Ovary (tissue), 9 donors: ENCODE results near the gene FBXL20. TPM values are rescaled to one million over a fixed set of nuclear protein-coding genes. Genes with fewer than 3 reads are reported as not detected.
A peak's percentile ranks its signal among the peaks of the same experiment; 100 is the strongest.

Source experiments
- DNase-seq, 5 donors: peaks; one replicate each; pipeline ENCODE4 v3.0.0-alpha.2; 2019 to 2020
- H3K27ac ChIP-seq, 2 donors: fragments of 200-600 bp; one replicate each; pipeline versions ENCODE4 v1.5.1 to v1.8.0; 2019 to 2022
- H3K27me3 ChIP-seq: fragments of 200-600 bp; one replicate; pipeline ENCODE4 v1.8.0; 2022
- H3K36me3 ChIP-seq: fragments of 200-600 bp; sonication (generic); one replicate; pipeline ENCODE4 v1.5.1; 2019
- H3K4me1 ChIP-seq: one replicate; pipeline ENCODE4 v1.8.1; 2013; ENCODE audit warnings: mild to moderate bottlenecking, moderate library complexity; ENCODE audit not compliant: insufficient read depth
- H3K4me3 ChIP-seq: fragments of 200-600 bp; sonication (generic); one replicate; pipeline ENCODE4 v1.5.1; 2017
- H3K9me3 ChIP-seq, 2 donors: fragments of 200-600 bp in 1 of 2; sonication (generic) in 1 of 2; one replicate each; pipeline versions ENCODE4 v1.5.1 to v1.8.1; 2013 to 2019; ENCODE audit warnings: mild to moderate bottlenecking in 1 of 2, moderate library complexity in 1 of 2
- CTCF ChIP-seq, 3 donors: fragments of 450-650 bp in 2 of 3; fragments of 200-600 bp in 1 of 3; IDR thresholded peaks; one replicate each; pipeline versions ENCODE4 v1.5.1 to v1.8.0; 2016 to 2022; ENCODE audit warnings: antibody characterized with exemption in 3 of 3, mild to moderate bottlenecking in 1 of 3
- EP300 ChIP-seq: sonication (generic); formaldehyde crosslinking; IDR thresholded peaks from one replicate; pipeline ENCODE4 v1.6.1; 2017; ENCODE audit warnings: antibody characterized with exemption
- POLR2A ChIP-seq: fragments of 450-650 bp; IDR thresholded peaks from one replicate; pipeline ENCODE4 v1.6.1; 2017; ENCODE audit warnings: antibody characterized with exemption, mild to moderate bottlenecking, moderate library complexity
- WGBS, 3 donors: extraction: QIAGEN DNeasy Blood & Tissue Kit in 1 of 3; methylation state at CpG; one replicate each; pipeline versions ENCODE4 v1.1.5 to v1.1.7; 2013 to 2017; 5-methylcytosine and 5-hydroxymethylcytosine counted together
- intact Hi-C, 4 donors: fragments of 100-400 bp; cut with DNase I; formaldehyde crosslinking; loops; one replicate each; pipeline versions ENCODE4 v1.11.0 to v1.15.1; 2022 to 2023
- polyA plus RNA-seq, 2 donors: library from polyadenylated mRNA; stranded (reverse); fragments of 200-250 nt in 1 of 2; fragments of 350-450 nt in 1 of 2; fragmentation: Illumina TruSeq in 1 of 2; extraction: RNeasy Lipid Tissue Mini Kit (QIAGEN cat#74804) in 1 of 2; gene quantifications; one replicate each; pipeline ENCODE4 v1.2.3, GENCODE V29; 2013 to 2014
- total RNA-seq, 7 donors: library from RNA; depleted of rRNA in 2 of 7; stranded (reverse); fragments of >200 nt in 2 of 7; fragmentation: NEBNext Ultra II Directional in 3 of 7; extraction: Animal tissue kit (Norgen Biotek cat#: 25700) in 3 of 7; gene quantifications; one replicate each; pipeline versions ENCODE4 v1.1.0 to v1.2.4, GENCODE V29; 2016 to 2023
- donor health status: DM: no; HTN: no; CAD: no; lungs with moderate emphysema.
- donor health status: DM: no; HTN: no; CAD: no.
- donor health status: Bipolar disorder and iron deficiency.
- donor health status: DM: yes; HTN: yes; CAD: no.
- donor health status: DM: no; HTN: no; CAD: no.
- donor health status: DM: yes; HTN: yes; CAD: no.

FBXL20 gene
- total and polyA plus RNA-seq, 9 donors: 4.7 to 25.2 (median 16.6) TPM

DNA sequence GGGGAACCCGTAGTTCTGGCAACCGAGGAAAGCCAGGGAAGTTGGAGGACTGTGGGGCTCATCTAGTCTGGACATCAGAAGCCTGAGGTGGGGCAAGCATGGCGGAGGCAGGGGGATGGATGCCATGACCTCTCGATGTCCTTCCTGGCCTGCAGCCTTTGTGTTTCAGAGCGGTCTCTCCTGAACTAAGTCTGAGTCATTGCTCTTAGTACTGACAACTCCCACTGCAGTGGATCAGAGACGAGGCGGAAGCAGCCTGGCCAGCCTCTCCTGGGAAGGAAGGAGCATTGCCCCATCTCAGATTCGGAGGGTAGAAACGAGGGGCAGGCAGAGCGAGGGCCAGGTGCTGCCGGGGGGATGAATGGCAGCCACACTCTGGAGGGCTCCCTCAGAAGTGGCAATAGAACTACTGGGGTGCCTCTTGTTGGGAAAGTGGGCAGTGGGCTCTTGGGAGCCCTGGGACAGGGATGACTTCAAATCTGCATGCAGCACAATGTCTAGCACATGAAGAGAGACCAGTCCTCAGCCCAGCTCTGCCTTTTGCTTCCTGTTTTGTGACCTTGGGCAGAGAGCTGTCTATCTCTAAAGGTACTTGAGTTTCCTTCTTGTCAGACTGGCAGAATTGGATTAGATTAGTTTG is 172.0 kb downstream of the FBXL20 start:
- no peak for DNase-seq
- intact Hi-C loops: loop anchor here in 1 of 4 donors (10.0 kb wide), 1 partner anchor 835 kb away; the partner anchor contains the start of gene THRA
- Histone ChIP-seq H3K36me3 (no peaks in the 10 kb centered on the region), H3K4me1 (peaks cover 2% of the 10 kb centered on the region), H3K9me3 (no peaks in the 10 kb centered on the region), H3K4me3 (no peak overlapping the region), H3K27me3 (no peaks in the 10 kb centered on the region), H3K27ac (no peak overlapping the region)
- 60 to 65% (median 61%) methylated on average over 11 of the region's 11 CpGs for WGBS, 3 donors
- no peak for TF ChIP-seq CTCF (IDR thresholded peaks at IDR 0.05)
- no peak for TF ChIP-seq EP300
- no peak for TF ChIP-seq POLR2A

DNA sequence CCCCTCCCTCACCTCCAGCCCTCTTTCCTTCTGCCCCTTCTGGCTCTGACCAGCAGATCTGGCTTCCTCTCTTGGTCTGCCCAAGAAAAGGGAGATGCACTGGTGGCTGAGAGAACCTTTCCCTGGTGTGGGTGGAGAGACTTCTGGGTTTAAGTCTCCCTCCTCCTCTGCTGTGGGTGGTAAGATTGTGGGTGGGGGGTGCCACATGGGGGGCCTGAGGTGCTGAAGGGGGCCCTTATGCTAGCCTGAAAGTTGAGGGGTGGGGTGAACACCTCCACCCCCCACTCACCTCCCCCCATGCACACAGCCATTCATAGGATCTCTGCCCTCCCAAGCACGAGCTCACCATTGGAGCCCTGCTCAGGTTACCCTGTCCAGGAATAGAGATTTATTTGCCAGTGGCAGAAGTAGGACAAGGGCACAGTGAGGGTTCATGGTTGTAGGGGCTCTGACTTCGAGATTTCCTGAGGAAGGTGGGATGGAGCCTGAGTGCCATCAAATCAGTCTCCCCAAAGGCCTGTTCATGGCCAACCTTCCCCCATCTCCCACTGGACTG is 174.0 kb downstream of the FBXL20 start:
- Histone ChIP-seq H3K9me3 (no peaks in the 10 kb centered on the region), H3K4me1 (peaks cover 2% of the 10 kb centered on the region), H3K27ac (no peak overlapping the region), H3K4me3 (no peak overlapping the region), H3K27me3 (no peaks in the 10 kb centered on the region), H3K36me3 (no peaks in the 10 kb centered on the region)
- intact Hi-C loops: loop anchor here in 1 of 4 donors (10.0 kb wide), 1 partner anchor 837 kb away; the partner anchor contains the start of gene THRA
- DNase-seq: no peak
- no peak for TF ChIP-seq CTCF (IDR thresholded peaks at IDR 0.05)
- no peak for TF ChIP-seq POLR2A
- 35 to 66% (median 53%) methylated on average over 2 of the region's 2 CpGs for WGBS, 3 donors

DNA sequence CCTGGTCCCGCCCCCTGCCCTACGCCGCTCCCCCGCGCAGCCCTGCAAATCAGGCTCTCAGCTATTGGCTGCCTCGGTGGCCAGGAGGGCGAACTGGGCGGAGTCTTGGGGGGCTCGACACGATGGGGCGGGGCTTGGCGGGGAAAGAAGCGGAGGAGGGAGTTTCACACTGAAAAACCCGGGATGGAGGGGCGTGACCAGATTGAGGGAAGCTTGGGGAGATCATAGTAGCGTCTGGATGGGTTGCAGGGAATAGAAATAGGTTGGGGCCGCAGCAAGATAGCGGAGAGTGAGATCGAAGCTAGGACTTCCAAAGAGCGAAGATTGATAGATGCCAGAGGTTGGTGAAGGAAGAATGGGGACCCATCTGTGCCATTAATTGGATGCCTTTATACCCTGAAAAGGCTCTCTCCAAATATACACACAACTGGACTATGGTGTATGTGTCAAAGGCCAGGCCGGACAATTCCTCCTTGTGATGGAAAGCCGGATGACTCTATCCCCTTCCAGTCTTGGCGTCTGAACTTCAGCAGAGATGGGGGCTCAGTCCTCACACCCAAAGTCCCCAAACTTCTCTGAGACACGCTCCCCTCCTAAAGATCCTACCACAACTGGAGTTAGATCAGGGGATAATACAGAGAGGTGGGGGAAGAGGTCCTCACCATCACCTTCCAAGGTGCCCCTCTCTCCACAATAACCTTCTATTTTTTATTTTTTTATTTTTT is 175.3 kb downstream of the FBXL20 start:
- H3K4me3 ChIP-seq: peak overlapping the region; percentile 42
- intact Hi-C loops: loop anchor here in 1 of 4 donors (10.0 kb wide), 1 partner anchor 839 kb away; the partner anchor contains the start of gene THRA
- no peaks in the 10 kb centered on the region for H3K9me3 ChIP-seq
- no peak overlapping the region for H3K27ac ChIP-seq
- 8 to 9% (median 8%) methylated on average over 24 of the region's 24 CpGs for WGBS, 3 donors
- H3K4me1 ChIP-seq: peaks cover 2% of the 10 kb centered on the region
- no peaks in the 10 kb centered on the region for H3K27me3 ChIP-seq
- no peaks in the 10 kb centered on the region for H3K36me3 ChIP-seq
- TF ChIP-seq CTCF (IDR thresholded peaks at IDR 0.05) (no peak), POLR2A (no peak), EP300 (no peak)
- peak; percentile 78 to 89 (median 82) for DNase-seq

- Histone ChIP-seq H3K27ac (no peak within 1 kb of the TSS), H3K4me3 (peak within 1 kb of the TSS; percentile 42), H3K36me3 (no peaks in the 10 kb centered on the region), H3K27me3 (no peaks in the 10 kb centered on the region), H3K9me3 (no peaks in the 10 kb centered on the region), H3K4me1 (peaks cover 2% of the 10 kb centered on the region)
- TF ChIP-seq EP300 (no peak), POLR2A (no peak), CTCF (IDR thresholded peaks at IDR 0.05) (no peak)
- WGBS, 3 donors: 1 to 2% (median 1%) methylated on average over 20 to 70 of the region's 71 CpGs
- DNase-seq: no peak
- intact Hi-C loops: loop anchor here in 1 of 4 donors (10.0 kb wide), 1 partner anchor 839 kb away; the partner anchor contains the start of gene THRA
Measured at GRCh38 chr17:39225308-39225958, 176.0 kb downstream of the FBXL20 start, which contains the start of gene STAC2. STAC2 (minus strand) TSS chr17:39225945; CDS start chr17:39225502, 443 bp downstream.
